ENCODE measurements around the gene ZFAND3. TPM values are rescaled to one million over a fixed set of nuclear protein-coding genes. Genes with fewer than 3 reads are reported as not detected.

ZFAND3 gene
- total RNA-seq, 1 donor from 2014 or later = 92.6 TPM

GRCh38 chr6:37822851-37823682 lies 3.5 kb downstream of the ZFAND3 start:
- DNase-seq (ENCODE audit: low spot score) = no peak
- intact Hi-C loops (cut with DNase I) = loop anchor here (5.0 kb wide), 1 partner anchor 39 kb away; no protein-coding TSS in a partner anchor

- no peak for DNase-seq (ENCODE audit: low spot score)
- intact Hi-C loops (cut with DNase I) = loop anchor here (5.0 kb wide), 1 partner anchor 38 kb away; no protein-coding TSS in a partner anchor
Observed at GRCh38 chr6:37824170-37824569, 4.6 kb downstream of the ZFAND3 start.

GRCh38 chr6:37826188-37826587 lies 6.7 kb downstream of the ZFAND3 start:
- intact Hi-C loops (cut with DNase I) = no loop called here
- no peak for DNase-seq (ENCODE audit: low spot score)

- no peak for DNase-seq (ENCODE audit: low spot score)
- intact Hi-C loops (cut with DNase I) = no loop called here
Observed at GRCh38 chr6:37826993-37827392, 7.5 kb downstream of the ZFAND3 start.

- intact Hi-C loops (cut with DNase I) = no loop called here
- no peak for DNase-seq (ENCODE audit: low spot score)
Observed at GRCh38 chr6:37827603-37828265, 8.2 kb downstream of the ZFAND3 start.

GRCh38 chr6:37830225-37830624 lies 10.7 kb downstream of the ZFAND3 start:
- intact Hi-C loops (cut with DNase I) = no loop called here
- no peak for DNase-seq (ENCODE audit: low spot score)

- no peak for DNase-seq (ENCODE audit: low spot score)
- intact Hi-C loops (cut with DNase I) = no loop called here
Observed at GRCh38 chr6:37831457-37831856, 11.9 kb downstream of the ZFAND3 start.

GRCh38 chr6:37835923-37836322 lies 16.4 kb downstream of the ZFAND3 start:
- intact Hi-C loops (cut with DNase I) = no loop called here
- DNase-seq (ENCODE audit: low spot score) = no peak

GRCh38 chr6:37838219-37838921 lies 18.8 kb downstream of the ZFAND3 start:
- intact Hi-C loops (cut with DNase I) = no loop called here
- DNase-seq (ENCODE audit: low spot score) = no peak

- DNase-seq (ENCODE audit: low spot score) = no peak
- intact Hi-C loops (cut with DNase I) = no loop called here
Observed at GRCh38 chr6:37840143-37840939, 20.8 kb downstream of the ZFAND3 start.

GRCh38 chr6:37840940-37841300 lies 21.4 kb downstream of the ZFAND3 start:
- DNase-seq (ENCODE audit: low spot score) = no peak
- intact Hi-C loops (cut with DNase I) = no loop called here

- intact Hi-C loops (cut with DNase I) = no loop called here
- DNase-seq (ENCODE audit: low spot score) = no peak
Observed at GRCh38 chr6:37845026-37845911, 25.7 kb downstream of the ZFAND3 start.

GRCh38 chr6:37845930-37846329 lies 26.4 kb downstream of the ZFAND3 start:
- no peak for DNase-seq (ENCODE audit: low spot score)
- intact Hi-C loops (cut with DNase I) = no loop called here

- no peak for DNase-seq (ENCODE audit: low spot score)
- intact Hi-C loops (cut with DNase I) = no loop called here
Observed at GRCh38 chr6:37847704-37848103, 28.2 kb downstream of the ZFAND3 start.

GRCh38 chr6:37848371-37848770 lies 28.8 kb downstream of the ZFAND3 start:
- no peak for DNase-seq (ENCODE audit: low spot score)
- intact Hi-C loops (cut with DNase I) = no loop called here

GRCh38 chr6:37850260-37850659 lies 30.7 kb downstream of the ZFAND3 start:
- DNase-seq (ENCODE audit: low spot score) = no peak
- intact Hi-C loops (cut with DNase I) = no loop called here

GRCh38 chr6:37850728-37851285 lies 31.3 kb downstream of the ZFAND3 start:
- no peak for DNase-seq (ENCODE audit: low spot score)
- intact Hi-C loops (cut with DNase I) = no loop called here

GRCh38 chr6:37851997-37852524 lies 32.5 kb downstream of the ZFAND3 start:
- DNase-seq (ENCODE audit: low spot score) = no peak
- intact Hi-C loops (cut with DNase I) = no loop called here

All from cardiac septum (tissue), 1 donor.